Measurements from ENCODE around the gene GPR156.

Gene GPR156

DNA sequence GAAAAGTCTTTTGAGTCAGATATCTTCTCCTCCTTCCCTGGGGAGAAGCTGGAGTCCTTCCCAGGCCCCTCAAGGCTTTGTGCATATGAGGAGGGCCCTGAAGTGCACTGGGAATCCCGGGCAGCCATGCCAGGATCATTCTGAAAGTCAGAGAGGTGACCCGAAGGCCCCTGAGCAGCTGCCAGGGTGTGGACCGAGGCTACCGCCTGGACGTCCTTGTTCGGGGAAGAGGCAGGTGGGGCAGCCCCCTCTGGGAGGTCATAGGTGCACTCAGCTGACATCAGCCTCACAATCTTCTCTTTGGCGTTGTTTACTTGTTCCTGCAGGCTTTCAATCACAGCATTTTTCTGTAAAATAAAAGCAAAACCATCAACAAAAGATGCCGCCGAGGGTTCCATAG lies 117.0 kb downstream of the GPR156 start:
- intact Hi-C loops (cut with DNase I; ENCODE audit: low total_unique reads), result no loop called here

DNA sequence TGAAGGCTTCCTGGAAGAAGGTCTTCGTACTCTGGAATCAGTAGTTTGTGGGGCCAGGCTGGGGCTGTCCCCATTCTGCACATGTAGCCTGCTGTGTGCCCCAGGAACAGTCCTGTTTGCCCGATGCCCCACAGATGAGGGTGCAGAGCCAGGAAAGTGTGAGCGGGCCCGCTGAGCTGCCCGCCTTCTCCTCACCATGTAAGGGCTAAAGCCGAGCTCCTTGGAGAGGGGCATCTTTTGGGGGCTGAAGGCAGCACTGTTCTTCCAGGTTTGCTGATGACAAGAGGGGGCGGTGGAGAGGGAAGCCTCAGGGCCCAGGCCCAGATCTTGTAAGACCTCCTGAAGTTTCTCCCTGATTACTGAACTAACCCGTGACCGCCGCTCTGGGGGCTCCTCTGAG lies 117.5 kb downstream of the GPR156 start:
- no peaks in the 10 kb centered on the region for H3K36me3 ChIP-seq
- H3K27me3 ChIP-seq, result no peaks in the 10 kb centered on the region
- DNase-seq, result no peak
- intact Hi-C loops (cut with DNase I; ENCODE audit: low total_unique reads), result no loop called here
- TF ChIP-seq, protein P1, sequence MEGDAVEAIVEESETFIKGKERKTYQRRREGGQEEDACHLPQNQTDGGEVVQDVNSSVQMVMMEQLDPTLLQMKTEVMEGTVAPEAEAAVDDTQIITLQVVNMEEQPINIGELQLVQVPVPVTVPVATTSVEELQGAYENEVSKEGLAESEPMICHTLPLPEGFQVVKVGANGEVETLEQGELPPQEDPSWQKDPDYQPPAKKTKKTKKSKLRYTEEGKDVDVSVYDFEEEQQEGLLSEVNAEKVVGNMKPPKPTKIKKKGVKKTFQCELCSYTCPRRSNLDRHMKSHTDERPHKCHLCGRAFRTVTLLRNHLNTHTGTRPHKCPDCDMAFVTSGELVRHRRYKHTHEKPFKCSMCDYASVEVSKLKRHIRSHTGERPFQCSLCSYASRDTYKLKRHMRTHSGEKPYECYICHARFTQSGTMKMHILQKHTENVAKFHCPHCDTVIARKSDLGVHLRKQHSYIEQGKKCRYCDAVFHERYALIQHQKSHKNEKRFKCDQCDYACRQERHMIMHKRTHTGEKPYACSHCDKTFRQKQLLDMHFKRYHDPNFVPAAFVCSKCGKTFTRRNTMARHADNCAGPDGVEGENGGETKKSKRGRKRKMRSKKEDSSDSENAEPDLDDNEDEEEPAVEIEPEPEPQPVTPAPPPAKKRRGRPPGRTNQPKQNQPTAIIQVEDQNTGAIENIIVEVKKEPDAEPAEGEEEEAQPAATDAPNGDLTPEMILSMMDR (IDR thresholded peaks at IDR 0.05), result no peak
- H3K4me1 ChIP-seq, result peaks cover 0 to 19% (median 14%) of the 10 kb centered on the region in 4 donors
- no peaks in the 10 kb centered on the region for H3K9me3 ChIP-seq
- H3K27ac ChIP-seq, result no peak overlapping the region
- H3K4me3 ChIP-seq, result no peak overlapping the region

More for the DNA sequence above, 117.0 kb downstream of the GPR156 start:
- no peak overlapping the region for H3K4me3 ChIP-seq
- DNase-seq, result no peak
- TF ChIP-seq, protein P1 (IDR thresholded peaks at IDR 0.05), result no peak
- H3K36me3 ChIP-seq, result no peaks in the 10 kb centered on the region
- H3K9me3 ChIP-seq, result no peaks in the 10 kb centered on the region
- no peak overlapping the region for H3K27ac ChIP-seq
- no peaks in the 10 kb centered on the region for H3K27me3 ChIP-seq
- peaks cover 0 to 19% (median 14%) of the 10 kb centered on the region in 4 donors for H3K4me1 ChIP-seq

DNA sequence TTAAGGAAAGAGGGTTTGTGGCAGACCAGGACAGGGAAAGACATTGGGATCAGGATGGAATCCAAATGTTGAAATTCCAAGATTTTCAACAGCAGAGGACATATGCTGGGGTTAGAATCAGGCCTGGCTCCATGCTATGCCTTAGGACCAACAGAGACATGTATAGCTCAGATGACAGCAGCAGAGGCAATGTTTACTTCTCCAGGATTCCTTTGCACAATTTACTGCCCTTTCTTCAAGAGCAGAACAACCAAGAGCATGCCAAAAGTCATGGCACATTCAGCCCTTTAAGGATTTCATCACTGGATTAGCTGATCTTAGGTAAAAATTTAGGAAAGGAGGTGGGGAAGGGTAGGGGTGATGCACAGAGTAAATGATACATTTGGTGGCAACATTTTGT lies 121.2 kb downstream of the GPR156 start:
- Histone ChIP-seq H3K9me3 (no peaks in the 10 kb centered on the region), H3K36me3 (no peaks in the 10 kb centered on the region), H3K4me1 (peaks cover 0 to 22% (median 5%) of the 10 kb centered on the region in 4 donors), H3K27ac (no peak overlapping the region), H3K4me3 (no peak overlapping the region), H3K27me3 (no peaks in the 10 kb centered on the region)
- no peak for DNase-seq
- TF ChIP-seq, protein P1 (IDR thresholded peaks at IDR 0.05), result no peak
- intact Hi-C loops (cut with DNase I; ENCODE audit: low total_unique reads), result no loop called here

DNA sequence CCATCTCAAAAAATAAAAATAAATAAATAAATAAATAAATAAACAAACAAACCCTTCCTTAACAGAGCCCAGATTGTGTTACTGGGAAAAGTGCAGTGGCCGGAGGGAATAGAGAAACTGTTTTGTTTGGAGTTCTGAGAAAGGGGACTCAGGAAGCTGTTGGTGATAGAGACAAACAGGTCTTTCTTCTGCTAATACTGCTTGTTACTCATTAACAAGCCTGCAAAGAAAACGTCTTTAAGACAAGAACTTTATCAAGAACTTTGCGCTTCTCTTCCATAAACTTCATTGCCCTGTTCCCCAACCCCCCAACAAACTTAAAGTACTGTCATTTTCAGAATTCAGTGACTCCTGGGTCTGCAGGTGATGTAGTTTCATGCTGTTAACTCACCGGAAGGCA lies 122.0 kb downstream of the GPR156 start:
- H3K27me3 ChIP-seq, result no peaks in the 10 kb centered on the region
- H3K36me3 ChIP-seq, result no peaks in the 10 kb centered on the region
- no peaks in the 10 kb centered on the region for H3K9me3 ChIP-seq
- H3K4me1 ChIP-seq, result peaks cover 0 to 22% (median 5%) of the 10 kb centered on the region in 4 donors
- TF ChIP-seq, protein P1 (IDR thresholded peaks at IDR 0.05), result no peak
- no peak overlapping the region for H3K27ac ChIP-seq
- DNase-seq, result no peak
- H3K4me3 ChIP-seq, result no peak overlapping the region
- intact Hi-C loops (cut with DNase I; ENCODE audit: low total_unique reads), result no loop called here

DNA sequence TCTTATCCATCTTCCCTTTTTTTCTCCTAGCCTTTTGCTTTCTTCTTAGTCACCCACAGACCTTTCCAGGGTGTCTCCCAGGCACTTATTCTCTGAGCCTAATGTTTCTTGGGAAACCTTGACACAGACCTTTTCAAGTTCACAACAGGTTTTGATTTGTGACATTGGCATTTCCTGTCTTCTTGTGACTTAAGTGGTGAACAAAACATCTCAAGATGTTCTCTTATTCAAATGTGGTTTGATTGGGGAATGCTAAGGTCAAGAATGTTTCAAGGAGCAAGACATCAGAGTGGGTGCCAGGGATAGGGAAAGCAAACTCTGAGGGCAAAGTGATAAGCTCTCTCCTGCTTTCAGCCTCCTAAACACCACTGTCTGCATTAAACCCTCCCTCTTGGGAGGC lies 122.6 kb downstream of the GPR156 start:
- H3K4me1 ChIP-seq, result peaks cover 0 to 22% (median 5%) of the 10 kb centered on the region in 4 donors
- H3K27me3 ChIP-seq, result no peaks in the 10 kb centered on the region
- H3K9me3 ChIP-seq, result no peaks in the 10 kb centered on the region
- H3K4me3 ChIP-seq, result no peak overlapping the region
- TF ChIP-seq, protein P1 (IDR thresholded peaks at IDR 0.05), result no peak
- no peak for DNase-seq
- H3K36me3 ChIP-seq, result no peaks in the 10 kb centered on the region
- intact Hi-C loops (cut with DNase I; ENCODE audit: low total_unique reads), result no loop called here
- H3K27ac ChIP-seq, result no peak overlapping the region

DNA sequence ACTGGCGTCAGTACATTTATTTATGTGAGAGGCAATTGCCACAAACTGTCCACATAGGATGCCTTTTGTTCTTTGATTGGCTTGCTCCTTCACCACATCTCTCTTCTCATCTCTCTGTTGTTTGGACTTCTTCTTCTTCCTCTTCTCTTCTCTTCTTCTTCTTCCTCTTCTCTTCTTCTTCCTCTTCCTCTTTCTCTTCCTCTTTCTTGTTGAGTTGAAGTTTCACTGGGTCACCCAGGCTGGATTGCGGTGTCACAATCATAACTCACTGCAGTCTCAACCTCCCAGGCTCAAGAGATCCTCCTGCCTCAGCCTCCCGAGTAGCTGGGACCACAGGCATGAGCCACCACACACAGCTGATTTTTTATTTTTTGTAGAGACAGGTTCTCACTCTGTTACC lies 123.1 kb downstream of the GPR156 start:
- H3K27ac ChIP-seq, result no peak overlapping the region
- DNase-seq, result no peak
- H3K36me3 ChIP-seq, result no peaks in the 10 kb centered on the region
- peaks cover 0 to 22% (median 5%) of the 10 kb centered on the region in 4 donors for H3K4me1 ChIP-seq
- H3K9me3 ChIP-seq, result no peaks in the 10 kb centered on the region
- H3K4me3 ChIP-seq, result no peak overlapping the region
- H3K27me3 ChIP-seq, result no peaks in the 10 kb centered on the region
- intact Hi-C loops (cut with DNase I; ENCODE audit: low total_unique reads), result no loop called here
- TF ChIP-seq, protein P1 (IDR thresholded peaks at IDR 0.05), result no peak
